Measurements from ENCODE around the gene CRYBA2.

The CRYBA2 gene, protein sequence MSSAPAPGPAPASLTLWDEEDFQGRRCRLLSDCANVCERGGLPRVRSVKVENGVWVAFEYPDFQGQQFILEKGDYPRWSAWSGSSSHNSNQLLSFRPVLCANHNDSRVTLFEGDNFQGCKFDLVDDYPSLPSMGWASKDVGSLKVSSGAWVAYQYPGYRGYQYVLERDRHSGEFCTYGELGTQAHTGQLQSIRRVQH

DNA sequence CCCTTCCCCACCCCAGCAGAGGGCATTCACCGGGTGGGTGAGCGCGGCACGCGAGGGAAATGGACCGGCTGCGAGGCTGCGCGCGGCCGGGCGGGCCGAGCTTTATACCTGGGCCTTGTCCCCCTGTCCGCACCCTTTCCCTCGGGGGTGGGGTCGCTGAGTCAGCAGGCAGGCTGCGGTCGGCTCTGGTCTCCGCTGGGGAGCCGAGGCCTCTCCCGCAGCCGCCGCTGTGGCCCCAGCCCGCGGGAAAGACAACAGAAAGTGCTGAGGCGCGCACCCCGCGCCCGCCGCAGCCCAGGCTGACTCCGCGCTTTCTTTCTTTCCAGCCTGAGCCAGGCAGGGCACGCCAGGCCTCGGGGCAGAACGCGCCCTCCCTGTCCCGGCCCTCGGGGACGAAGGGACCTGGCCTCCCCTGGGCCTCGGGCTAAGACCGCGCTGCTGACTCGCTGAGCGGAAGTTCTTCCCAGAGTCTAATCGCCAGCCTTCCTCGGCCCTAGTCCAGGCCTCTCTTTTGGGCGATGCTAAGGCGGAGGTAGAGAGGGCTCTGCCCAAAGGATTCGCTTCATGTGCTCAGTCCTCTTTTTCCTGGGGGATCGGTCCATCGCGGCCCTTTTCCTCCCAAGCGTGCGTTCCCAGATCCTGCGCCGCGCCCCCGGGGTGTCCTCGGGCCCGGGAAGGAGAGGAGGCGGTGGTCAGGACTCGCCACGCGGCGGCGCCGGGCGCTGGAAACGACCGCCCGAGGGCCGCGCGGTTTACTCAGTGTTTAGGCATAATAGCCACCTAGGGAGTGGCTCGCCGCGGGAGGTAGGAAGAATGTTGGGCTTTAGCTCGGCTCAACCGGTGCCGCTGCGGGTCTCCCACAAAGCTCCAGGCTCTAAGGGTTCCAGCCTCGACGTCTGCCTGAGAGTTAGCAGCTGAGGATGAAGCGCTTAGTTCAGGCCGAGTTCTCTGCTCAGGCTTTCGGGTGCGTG lies at the start of gene CRYBA2:
TSS of gene CRYBA2 (minus strand) at position 78 of the 971 bp plus-strand sequence. CDS start 246 bp downstream, outside the sequence.
- no peak for DNase-seq (ENCODE audit: low read depth, low spot score)

DNA sequence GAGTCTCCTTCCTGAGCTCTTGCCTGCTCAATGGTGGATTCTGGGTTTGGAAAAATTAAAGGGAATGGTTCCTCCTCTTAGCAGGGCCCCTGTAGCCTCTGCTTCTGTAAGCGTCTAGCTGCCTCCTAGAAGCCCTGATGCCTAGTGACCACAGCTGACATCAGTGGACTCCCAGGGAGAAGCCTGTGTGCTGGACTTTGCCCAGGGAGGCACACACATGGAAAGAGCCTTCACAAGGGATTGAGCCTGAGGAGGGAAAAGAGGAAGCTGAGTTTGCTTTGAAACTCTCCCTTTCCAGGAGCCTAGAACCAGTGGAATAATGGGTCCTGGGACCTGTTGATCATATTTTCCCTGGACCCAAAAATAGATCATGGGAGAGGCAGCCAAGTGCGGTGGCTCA lies 49.5 kb upstream of the CRYBA2 start:
- no peak for DNase-seq (ENCODE audit: low read depth, low spot score)

DNA sequence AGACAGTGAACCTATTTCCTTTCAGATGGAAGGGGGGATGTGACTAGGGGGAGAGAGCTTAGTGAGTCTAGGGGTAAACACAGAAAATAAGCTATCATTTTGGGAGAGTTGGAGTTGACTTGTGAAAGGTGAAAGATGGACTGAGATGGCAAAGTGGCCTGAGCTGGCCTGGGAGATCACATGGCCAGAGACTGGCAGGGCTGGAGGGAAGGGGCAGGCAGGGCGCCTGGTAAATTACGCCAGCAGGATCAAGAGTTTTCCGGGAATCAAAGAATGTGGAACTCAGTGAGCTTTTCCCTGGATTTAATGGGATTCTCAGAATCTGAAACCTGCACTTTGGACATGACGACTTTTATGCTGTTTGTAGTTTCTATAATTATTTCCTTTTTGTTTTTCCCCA lies 48.9 kb upstream of the CRYBA2 start:
- no peak for DNase-seq (ENCODE audit: low read depth, low spot score)

DNA sequence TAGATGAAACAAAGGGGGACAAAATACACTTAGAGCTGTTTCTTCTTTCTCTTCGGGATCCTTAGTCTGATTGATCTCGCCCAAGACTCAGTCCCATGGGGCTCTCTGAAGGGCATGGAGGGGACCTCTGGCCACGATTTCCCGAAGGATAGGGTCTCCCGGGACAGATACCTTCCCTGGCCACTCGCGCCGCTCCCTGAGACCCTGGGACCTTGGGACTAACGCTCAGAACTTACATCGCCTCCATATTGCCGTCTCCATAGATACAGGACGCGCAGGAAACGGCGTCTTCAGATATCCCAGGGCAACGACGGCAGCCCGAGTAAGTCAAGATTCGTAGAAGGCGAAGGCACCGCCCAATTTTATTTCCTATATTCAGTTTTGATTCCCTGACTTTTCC lies 48.0 kb upstream of the CRYBA2 start, which contains the start of gene CFAP65:
TSS of gene CFAP65 (minus strand) at position 265 of the 400 bp plus-strand sequence. CDS start 2,468 bp downstream, outside the sequence.
- no peak for DNase-seq (ENCODE audit: low read depth, low spot score)

DNA sequence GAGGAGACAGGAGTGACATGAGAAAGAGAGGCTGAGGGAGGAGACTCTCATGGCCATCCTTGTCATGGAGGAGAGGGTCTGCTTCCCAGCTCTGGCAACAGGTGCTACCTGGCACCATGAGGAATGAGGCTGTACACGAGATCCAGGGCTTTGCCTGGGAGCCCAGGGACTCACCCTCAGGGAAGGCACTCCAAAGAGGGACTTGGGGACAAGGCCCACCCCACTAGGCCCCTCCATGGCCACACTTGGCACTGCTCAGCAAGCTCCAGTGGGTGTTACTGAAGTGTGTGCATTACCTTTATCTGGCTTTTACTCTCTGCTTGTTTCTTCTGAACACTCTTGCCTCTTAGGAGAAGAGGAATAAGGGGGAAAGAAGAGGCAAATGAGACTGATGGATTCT lies 45.4 kb upstream of the CRYBA2 start:
- DNase-seq (ENCODE audit: low read depth, low spot score), result no peak

DNA sequence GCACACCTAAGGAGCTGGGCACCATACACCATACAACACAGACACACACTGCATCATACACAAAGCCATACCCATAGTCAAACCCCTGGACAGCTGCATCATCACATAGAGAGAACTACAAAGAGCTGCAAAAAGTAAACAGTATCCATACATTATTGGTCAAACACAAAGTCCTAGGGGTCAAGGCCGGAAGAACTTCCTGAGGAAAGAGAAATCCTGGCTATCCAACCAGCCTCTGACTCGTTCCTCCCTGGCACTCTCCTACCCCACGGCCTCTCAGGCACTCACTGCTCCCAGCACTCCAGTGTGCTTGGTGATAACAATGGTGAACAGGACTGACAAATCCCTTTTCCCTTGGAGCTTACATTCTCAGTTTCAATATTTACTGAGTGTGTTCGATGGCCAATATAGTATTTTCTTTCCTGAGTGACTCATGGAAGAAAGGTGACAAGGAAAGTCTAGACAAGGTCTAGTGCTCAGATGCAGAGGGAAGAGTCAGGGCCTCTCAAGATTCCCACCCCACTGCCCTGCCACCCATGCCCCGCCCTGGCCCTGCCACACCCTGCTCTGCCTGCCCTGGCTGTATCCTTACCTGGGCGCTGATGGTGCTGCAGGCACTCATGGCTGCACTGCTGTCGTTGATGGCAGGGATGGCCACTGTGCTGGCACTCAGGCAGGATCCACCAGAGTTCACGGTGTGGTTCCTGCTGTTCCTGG lies 44.7 kb upstream of the CRYBA2 start:
- no peak for DNase-seq (ENCODE audit: low read depth, low spot score)

DNA sequence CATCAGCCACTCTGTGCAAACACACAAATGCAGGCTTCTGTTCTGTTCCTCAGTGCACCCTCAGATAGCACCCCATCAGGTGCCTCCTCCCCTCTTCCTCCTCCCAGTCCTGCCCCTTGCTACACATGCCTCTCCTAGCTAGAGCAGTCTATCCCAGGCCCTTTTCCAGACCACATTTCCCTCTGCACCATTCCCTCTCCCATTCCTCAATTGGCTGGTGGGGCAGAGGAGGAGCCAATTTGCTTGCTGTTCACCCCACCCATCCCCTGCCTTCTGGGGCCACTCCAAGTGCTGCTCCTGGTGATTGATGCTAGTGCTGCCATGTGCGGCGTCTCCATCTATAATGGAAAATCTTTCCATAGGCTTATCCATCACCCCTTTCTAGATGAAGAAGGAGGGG lies 42.7 kb upstream of the CRYBA2 start:
- no peak for DNase-seq (ENCODE audit: low read depth, low spot score)

DNA sequence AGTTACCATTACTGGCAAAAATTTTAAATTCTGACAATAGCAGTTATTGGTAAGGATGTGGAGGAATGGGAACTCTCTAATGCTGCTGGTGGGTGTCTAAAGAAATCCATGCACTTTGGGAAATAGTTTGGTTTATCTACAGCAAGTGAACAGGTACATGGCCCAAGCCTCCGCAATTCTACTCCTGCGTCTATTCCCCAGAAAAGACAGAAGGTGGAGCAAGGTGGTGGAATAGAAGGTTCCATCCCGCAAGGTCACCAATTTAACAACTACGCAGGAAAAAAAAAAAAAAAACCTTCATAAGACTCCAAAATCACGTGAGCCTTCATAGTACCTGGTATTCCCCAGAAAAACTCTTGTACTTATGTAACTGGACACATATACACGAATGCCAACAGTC lies 41.6 kb upstream of the CRYBA2 start:
- DNase-seq (ENCODE audit: low read depth, low spot score), result no peak

DNA sequence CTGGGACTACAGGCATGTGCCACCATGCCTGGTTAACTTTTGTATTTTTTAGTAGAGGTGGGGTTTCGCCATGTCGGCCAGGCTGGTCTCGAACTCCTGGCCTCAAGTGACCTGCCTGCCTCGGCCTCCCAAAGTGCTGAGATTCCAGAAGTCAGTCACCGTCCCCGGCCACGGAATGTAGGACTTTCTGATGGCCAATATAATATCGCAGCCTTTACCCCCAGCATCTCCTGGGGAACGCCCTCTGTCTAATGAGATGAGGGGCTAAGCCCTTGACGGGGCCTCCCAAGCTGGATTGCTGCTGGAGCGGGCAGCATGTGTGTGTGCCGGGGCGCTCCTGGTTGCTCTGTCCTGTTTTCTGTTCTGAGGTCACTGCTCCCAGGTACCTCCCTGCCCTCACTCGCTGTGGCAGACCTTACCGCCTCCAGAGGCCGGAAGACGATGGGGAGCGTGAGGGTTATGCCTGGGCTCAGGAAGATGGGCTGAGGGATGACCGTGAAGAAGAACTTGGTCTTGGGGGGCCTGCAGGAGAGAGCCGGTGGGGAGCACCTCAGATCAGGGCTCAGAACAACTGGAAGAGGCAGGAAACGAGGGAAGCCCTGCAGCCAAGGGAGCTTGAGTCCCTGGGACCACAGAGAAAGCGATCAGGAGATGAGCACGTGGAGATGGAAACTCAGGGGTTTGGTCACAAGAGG lies 39.0 kb upstream of the CRYBA2 start:
- DNase-seq (ENCODE audit: low read depth, low spot score), result no peak

DNA sequence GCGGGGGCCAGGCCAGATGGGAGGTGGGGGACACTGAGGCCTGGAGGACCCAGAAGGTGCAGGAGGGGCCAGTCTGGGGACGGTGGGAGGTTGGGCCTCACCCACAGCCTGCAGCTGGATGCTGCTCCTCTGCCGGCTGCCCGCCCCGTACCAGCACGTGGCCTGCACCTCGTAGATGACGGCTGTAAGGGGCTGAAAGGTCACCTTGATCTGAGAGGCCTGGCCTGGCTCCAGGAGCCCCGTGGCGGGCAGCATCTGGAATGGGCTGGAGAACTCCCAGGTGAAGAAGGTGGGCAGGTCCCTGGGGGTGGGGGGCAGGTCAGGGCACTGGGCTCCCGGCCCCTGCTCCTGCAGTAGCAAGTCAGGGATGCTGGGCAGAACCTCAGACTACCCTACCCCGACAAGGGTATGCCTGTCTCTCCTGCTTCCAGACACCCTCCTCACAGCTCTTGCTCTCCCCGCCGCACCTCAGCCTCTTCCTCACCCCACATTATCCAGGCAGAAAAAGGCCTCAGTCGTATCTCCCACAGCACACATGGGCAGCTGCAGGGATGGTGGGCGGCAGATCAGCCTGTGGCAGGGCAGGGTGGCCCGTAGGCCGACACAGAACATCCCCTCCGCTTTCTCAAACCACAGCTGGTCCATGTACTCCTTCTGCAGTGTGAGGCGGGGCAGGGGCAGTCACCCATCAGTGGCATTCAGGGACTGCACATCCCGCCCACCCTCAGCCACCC lies 38.0 kb upstream of the CRYBA2 start:
- DNase-seq (ENCODE audit: low read depth, low spot score), result no peak

DNA sequence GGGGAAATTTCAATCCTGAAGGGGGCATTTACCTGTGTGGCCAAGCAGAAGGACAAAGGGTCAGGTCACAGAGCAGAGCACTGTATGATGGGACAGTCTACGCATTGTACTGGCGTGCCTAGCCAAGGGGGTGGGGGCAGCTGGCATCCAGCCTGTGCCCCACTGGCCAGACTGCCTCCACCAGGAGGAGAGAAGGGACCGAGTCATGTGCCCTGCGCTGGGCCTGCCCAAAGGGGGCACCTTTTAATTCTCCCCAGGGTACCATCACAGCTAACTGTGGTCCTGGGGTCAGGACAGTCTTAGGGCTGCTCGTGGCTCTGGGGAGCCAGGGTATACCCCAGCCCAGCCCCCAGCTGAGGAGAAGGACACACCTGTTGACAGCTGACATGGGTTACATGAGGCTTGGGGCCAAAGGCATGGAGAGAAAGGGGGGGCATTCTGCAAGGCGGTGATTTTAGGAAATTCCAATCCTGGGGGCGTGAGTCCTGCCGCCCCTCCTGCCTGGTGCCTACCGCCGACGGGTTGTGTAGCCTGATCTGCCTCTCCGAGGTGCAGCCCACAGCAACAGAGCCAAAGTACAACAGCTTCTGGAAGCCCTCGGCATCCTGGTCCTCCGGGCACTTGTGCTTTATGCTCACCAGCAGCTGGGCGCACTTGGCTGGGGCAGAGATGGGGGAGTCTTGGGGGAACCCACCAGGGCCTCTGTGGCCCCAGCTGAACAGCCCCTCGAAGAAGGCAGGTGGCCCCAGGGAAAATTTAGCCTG lies 37.1 kb upstream of the CRYBA2 start:
- no peak for DNase-seq (ENCODE audit: low read depth, low spot score)

DNA sequence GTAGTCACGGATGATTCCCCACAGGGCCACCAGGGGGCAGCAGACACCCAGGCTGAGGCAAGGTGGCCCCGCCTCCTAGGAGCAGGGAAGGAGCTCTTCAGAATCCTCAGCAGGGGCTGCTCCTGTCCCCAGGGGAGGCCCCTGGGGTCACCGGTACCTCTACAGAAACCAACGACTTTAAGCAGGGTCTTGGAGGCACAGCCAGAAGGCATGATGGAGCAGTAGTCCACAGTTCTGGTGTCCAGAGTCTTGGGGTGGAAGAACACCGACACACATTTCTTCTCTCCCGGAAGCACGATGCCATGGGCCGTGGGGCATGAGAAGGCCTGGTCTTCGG lies 36.6 kb upstream of the CRYBA2 start:
- DNase-seq (ENCODE audit: low read depth, low spot score), result peak; percentile 36

DNA sequence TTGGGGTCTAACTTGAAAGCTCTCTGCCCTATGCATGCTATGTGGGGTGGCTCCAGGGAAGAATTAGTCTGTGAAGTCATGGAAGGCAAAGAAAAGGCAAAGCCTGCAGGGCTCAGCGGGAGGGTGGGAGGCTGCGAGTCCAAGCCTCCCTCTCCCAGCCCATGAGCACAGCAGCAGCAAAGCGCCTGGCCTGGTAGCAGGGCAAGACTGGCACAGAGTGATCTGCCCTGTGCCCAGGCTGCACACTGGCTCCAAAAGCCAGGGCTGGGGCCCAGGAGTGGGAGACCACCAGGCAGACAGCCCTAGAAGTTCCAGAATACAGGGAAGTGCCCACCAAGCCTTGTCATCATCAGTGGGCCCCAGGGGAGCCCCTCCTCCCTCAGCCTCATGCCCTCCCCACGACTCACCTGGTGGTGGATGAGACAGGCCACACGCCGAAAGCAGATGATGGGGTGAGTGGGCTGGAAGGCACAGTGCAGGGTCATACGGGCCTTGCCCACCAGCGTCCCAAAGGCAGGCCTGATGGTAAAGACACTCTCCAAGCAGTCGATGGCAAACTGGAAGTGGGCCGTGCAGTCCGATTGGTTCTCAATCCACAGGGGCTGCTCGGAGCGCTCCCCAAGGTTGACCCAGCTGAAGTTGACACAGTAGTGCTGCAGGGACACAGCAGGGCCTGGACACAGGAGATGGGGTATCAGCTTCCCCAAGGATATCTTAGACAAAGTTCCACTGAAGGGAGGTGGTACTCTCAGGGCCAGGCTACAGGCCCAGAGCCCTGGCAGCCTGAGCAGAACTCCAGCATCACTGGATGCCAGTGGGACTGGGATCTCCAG lies 36.0 kb upstream of the CRYBA2 start:
- DNase-seq (ENCODE audit: low read depth, low spot score), result no peak

DNA sequence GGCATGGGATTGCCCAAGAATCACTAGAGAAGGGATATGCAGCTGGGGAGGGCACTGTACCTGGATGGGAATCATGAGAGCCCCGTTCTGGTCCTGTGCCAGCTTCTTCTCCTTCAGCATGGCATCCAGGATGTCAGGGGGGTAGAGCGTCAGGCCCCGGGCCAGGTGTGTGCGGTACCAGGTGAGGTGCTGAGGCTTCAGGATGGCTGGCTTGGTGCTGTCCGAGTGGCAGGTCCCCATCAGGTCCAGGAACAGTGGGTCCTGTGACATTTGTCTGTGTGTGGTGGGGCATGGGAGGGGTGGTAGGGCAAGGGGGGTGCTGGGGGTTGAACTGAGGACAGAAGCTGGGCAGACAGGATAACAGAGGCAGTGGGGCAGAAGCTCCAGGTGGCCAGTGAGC lies 34.9 kb upstream of the CRYBA2 start:
- no peak for DNase-seq (ENCODE audit: low read depth, low spot score)

DNA sequence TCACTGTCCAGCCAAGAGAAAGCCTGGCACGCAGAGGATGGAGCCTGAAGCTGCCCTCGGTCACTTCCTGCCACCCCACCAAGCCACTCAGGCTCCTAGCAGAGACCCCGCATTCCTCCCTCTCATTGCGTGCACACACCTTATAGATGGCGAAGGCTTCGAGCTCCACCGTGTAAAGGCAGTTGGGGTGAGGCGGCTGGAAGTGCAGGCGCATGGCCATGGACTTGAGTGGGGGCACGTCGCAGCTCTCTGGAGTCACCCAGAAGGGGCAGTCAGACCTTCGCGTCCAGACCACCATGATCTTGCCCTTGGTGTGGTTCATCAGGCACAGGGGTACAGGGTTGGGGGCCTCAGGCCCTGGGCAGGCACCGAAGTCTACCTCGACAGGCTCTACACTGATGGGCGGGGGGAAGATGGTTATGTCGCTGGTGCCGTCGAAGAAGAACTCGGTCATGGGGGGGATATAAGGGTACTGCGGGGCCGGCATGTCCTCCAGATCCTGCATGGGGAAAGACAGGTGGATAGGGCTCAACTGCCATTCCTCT lies 34.4 kb upstream of the CRYBA2 start:
- DNase-seq (ENCODE audit: low read depth, low spot score), result no peak

DNA sequence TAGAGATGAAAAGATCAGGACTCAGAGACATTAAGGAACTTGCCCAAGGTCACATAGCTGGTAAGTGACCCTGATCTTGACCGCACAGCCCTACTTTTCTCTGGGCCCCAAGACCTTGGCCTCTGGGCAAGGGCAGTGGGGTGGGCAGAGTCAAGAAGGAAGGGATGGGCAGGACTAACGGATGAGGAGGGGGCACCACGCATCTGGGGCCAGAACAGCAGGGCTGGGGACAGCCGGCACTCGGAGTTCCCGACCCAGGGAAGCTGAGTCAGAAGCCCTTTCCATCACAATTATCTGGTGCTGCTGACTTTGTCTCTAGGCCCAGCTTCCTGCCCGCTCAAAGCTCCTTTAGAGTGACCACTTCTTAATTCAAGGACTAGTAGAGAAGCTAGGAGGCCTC lies 33.7 kb upstream of the CRYBA2 start:
- DNase-seq (ENCODE audit: low read depth, low spot score), result no peak

DNA sequence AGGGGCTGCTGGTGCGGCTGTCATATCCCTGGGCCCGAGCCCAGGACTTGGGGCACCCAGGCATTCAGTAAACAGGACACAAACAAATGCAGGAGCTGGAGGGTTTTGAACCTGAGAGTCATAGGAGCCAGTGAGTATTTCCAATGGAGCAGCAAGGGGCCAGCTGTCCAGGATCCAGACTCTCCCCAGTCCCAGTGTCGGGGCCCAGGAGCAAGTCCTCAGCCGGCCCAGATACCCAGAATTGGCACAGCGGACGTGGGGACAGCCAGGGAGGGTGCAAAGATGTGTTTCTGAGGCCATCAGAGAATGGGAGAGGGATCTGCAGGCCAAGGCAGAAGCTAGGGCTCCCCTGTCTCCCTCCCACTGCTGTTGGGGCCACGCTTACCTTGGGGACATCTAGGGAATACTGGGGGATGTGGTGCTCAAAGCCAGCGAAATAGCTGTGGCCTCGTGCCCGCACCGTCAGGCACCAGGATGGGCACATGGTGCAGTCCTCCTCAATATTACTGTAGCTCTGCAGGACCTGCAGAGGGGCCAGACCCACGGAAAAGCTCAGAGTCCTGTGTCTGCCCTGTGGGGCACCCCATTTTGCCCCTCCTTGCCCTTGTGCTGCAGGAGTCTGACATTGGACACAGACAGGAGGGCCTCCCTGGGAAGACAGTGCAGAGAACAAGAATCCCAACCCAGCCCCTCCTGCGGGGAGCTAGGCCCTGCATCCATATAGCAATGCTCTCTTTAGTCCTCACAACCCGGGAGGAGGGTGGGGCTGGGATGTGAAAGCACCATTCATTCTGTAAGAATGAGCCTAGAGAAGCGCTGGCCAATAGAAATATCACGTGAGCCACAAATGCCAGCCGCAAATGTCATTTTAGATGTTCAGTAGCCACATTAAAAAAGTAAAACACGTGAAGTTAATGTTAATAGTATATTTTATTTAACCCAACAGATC lies 32.7 kb upstream of the CRYBA2 start:
- no peak for DNase-seq (ENCODE audit: low read depth, low spot score)

DNA sequence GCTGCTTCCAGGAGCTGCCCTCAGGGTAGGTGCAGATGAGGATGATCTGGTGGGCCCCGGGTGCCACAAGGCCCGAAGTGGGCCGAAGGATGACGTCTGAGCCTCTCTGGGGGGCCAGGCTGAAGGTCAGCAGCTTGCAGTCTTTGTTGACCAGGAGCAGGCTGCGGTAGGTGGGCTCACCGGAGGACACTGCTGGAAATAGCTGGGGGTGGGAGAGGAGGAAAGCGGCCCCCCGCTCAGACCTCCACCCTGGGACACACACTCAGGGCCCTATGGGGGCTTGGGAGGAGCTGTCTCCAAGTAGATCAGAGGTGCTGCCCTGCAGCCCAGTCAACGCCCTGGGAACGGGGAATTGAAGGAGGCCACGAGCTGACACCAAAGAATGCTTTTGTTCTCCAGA lies 30.8 kb upstream of the CRYBA2 start:
- DNase-seq (ENCODE audit: low read depth, low spot score), result no peak

All from smooth muscle cell of the brain vasculature (primary cell).